Endothelial cell (in vitro differentiated cells): ENCODE results near the gene MYOG. TPM values are rescaled to one million over a fixed set of nuclear protein-coding genes. Genes with fewer than 3 reads are reported as not detected.

Source experiments
- DNase-seq: peaks from one replicate; pipeline ENCODE4 v3.0.0; 2021; ENCODE audit warnings: low spot score
- H3K27ac Mint-ChIP-seq: one replicate; pipeline ENCODE4 v1.8.0; 2021; ENCODE audit warnings: mixed read lengths, inconsistent platforms; ENCODE audit not compliant: unreplicated experiment
- H3K27me3 Mint-ChIP-seq: one replicate; pipeline ENCODE4 v1.8.0; 2021; ENCODE audit warnings: mild to moderate bottlenecking, moderate library complexity, mixed read lengths, inconsistent platforms; ENCODE audit not compliant: unreplicated experiment
- H3K36me3 Mint-ChIP-seq: one replicate; pipeline ENCODE4 v1.8.0; 2021; ENCODE audit warnings: mild to moderate bottlenecking, low read depth, mixed read lengths, inconsistent platforms; ENCODE audit not compliant: unreplicated experiment
- H3K4me1 Mint-ChIP-seq: one replicate; pipeline ENCODE4 v1.8.0; 2021; ENCODE audit warnings: mild to moderate bottlenecking, mixed read lengths, inconsistent platforms; ENCODE audit not compliant: unreplicated experiment
- H3K4me3 Mint-ChIP-seq: one replicate; pipeline ENCODE4 v1.8.0; 2021; ENCODE audit warnings: mild to moderate bottlenecking, mixed read lengths, inconsistent platforms; ENCODE audit not compliant: unreplicated experiment
- H3K9me3 Mint-ChIP-seq: one replicate; pipeline ENCODE4 v1.8.0; 2021; ENCODE audit warnings: mixed read lengths, inconsistent platforms; ENCODE audit not compliant: unreplicated experiment
- total RNA-seq: library from RNA; stranded (reverse); fragmentation: NEBNext Ultra II Directional; extraction: Animal tissue kit (Norgen Biotek cat#: 25700); gene quantifications from one replicate; pipeline ENCODE4 v1.2.1, GENCODE V29; 2021; ENCODE audit not compliant: unreplicated experiment
- TF ChIP-seq, protein P1 (sequence below): fragments of 200-600 bp; sonication (generic); IDR thresholded peaks from one replicate; pipeline ENCODE4 v1.5.0; 2021; ENCODE audit warnings: antibody characterized with exemption; ENCODE audit not compliant: unreplicated experiment

MYOG gene
- total RNA-seq, 1 donor from 2014 or later = 15.7 TPM

- Mint-ChIP-seq H3K36me3 (peaks cover 8% of the 10 kb centered on the region), H3K27ac (no peak overlapping the region), H3K4me3 (no peak overlapping the region), H3K27me3 (peaks cover 10% of the 10 kb centered on the region), H3K9me3 (no peaks in the 10 kb centered on the region), H3K4me1 (peaks cover 8% of the 10 kb centered on the region)
- DNase-seq = no peak
- TF ChIP-seq, protein P1, sequence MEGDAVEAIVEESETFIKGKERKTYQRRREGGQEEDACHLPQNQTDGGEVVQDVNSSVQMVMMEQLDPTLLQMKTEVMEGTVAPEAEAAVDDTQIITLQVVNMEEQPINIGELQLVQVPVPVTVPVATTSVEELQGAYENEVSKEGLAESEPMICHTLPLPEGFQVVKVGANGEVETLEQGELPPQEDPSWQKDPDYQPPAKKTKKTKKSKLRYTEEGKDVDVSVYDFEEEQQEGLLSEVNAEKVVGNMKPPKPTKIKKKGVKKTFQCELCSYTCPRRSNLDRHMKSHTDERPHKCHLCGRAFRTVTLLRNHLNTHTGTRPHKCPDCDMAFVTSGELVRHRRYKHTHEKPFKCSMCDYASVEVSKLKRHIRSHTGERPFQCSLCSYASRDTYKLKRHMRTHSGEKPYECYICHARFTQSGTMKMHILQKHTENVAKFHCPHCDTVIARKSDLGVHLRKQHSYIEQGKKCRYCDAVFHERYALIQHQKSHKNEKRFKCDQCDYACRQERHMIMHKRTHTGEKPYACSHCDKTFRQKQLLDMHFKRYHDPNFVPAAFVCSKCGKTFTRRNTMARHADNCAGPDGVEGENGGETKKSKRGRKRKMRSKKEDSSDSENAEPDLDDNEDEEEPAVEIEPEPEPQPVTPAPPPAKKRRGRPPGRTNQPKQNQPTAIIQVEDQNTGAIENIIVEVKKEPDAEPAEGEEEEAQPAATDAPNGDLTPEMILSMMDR = no peak
Measured at GRCh38 chr1:203038217-203038741, 47.5 kb downstream of the MYOG start.

DNA sequence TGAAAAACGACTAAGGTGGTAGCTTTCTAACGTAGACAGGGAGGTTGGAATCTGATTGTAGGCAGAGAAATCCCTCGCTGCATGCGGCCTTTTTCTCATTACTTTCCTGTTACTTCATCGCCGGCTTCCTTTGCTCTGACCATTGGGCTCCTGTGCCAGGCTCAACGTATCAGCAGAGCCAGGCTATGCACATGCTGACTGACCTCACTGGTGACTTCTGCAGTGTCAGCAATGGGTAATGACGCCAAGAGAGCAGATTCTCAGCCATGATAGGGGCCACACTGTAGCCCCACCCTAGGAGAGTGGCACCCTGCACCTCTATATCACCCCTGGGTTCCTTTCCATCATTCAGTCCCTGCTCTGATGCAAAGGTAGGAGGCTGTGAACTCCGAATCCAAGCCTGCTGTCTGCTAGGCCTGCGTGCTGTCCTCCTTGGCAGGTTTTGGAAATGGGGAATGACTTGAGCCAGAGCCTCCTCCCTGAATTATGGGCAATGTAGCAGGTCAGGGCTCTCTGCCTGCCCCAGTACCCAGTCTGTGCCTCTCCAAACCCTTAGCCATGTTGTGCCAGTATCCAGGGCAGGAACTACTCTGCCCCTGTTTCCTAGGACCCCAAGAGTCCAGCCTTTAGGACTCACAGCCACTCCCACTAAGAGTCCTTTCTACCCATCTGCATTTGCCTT lies 48.2 kb downstream of the MYOG start:
- no peaks in the 10 kb centered on the region for H3K9me3 Mint-ChIP-seq
- H3K4me3 Mint-ChIP-seq = no peak overlapping the region
- peaks cover 5% of the 10 kb centered on the region for H3K36me3 Mint-ChIP-seq
- H3K4me1 Mint-ChIP-seq = peaks cover 8% of the 10 kb centered on the region
- TF ChIP-seq, protein P1 = no peak
- H3K27me3 Mint-ChIP-seq = peaks cover 10% of the 10 kb centered on the region
- H3K27ac Mint-ChIP-seq = no peak overlapping the region
- no peak for DNase-seq

- H3K27ac Mint-ChIP-seq = no peak overlapping the region
- DNase-seq = no peak
- H3K36me3 Mint-ChIP-seq = peaks cover 5% of the 10 kb centered on the region
- peaks cover 8% of the 10 kb centered on the region for H3K4me1 Mint-ChIP-seq
- H3K4me3 Mint-ChIP-seq = no peak overlapping the region
- TF ChIP-seq, protein P1 = no peak
- peaks cover 9% of the 10 kb centered on the region for H3K27me3 Mint-ChIP-seq
- H3K9me3 Mint-ChIP-seq = no peaks in the 10 kb centered on the region
Measured at GRCh38 chr1:203036537-203036936, 49.3 kb downstream of the MYOG start.

DNA sequence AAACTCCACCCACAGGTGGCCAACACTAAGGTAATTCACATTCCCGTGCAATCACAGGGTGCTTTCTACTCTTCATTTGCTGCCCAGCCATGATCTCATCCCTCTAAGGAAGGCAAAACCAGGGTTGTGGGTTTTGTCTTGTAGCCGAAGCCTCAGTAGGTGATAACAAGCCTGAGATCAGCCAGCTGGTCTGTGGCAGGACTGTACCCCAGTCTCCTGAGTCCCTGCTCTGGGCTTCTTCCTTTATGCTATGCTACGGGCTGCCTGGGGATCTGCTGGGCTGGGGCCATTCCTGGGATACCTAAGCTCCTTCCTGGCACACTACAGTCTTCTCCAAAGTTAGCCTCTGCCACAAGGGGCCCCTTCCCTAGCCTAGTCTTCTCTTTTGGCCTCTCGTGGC lies 49.7 kb downstream of the MYOG start:
- TF ChIP-seq, protein P1 = no peak
- no peak overlapping the region for H3K27ac Mint-ChIP-seq
- no peaks in the 10 kb centered on the region for H3K9me3 Mint-ChIP-seq
- H3K27me3 Mint-ChIP-seq = peaks cover 8% of the 10 kb centered on the region
- H3K4me3 Mint-ChIP-seq = no peak overlapping the region
- H3K36me3 Mint-ChIP-seq = peaks cover 5% of the 10 kb centered on the region
- DNase-seq = no peak
- H3K4me1 Mint-ChIP-seq = peaks cover 8% of the 10 kb centered on the region
